Measurements from ENCODE around the gene GATAD2A. TPM values are rescaled to one million over a fixed set of nuclear protein-coding genes. Genes with fewer than 3 reads are reported as not detected.

The GATAD2A gene
- total RNA-seq, 2 experiments from 2014 or later, result 123 to 139 TPM

- H3K36me3 Mint-ChIP-seq (ENCODE audit: low read depth), result peaks cover 13% of the 10 kb centered on the region
- intact Hi-C loops (cut with DNase I, micrococcal nuclease), result loop anchor here (2.0 to 5.0 kb wide), 4 partner anchors 37 to 770 kb away; partner anchors contain the start of genes ATP13A1 (in 1 of the 2) and KLHL26 (in 1 of the 2)
- H3K4me1 Mint-ChIP-seq, result peaks cover 80% of the 10 kb centered on the region
- POLR2A ChIA-PET, result interaction anchor here (0.6 kb wide), 1 partner anchor 1716 kb away, joined by 6 read pairs; no protein-coding TSS in a partner anchor
- H3K4me3 Mint-ChIP-seq, result peak overlapping the region; percentile 91
- DNase-seq, result no peak
- CTCF ChIA-PET, result interaction anchor here (0.6 to 1.7 kb wide), 6 partner anchors 9 to 906 kb away, joined by 3 to 6 read pairs (median 4); no protein-coding TSS in a partner anchor
- ATAC-seq, result no peak
- H3K27me3 Mint-ChIP-seq, result no peaks in the 10 kb centered on the region
- H3K27ac Mint-ChIP-seq, result no peak overlapping the region
- no peaks in the 10 kb centered on the region for H3K9me3 Mint-ChIP-seq (ENCODE audit: low read depth)
Observed at GRCh38 chr19:19407633-19407930, 2.1 kb downstream of the GATAD2A start.

- DNase-seq (no peak), ATAC-seq (no peak)
- intact Hi-C loops (cut with DNase I, micrococcal nuclease), result loop anchor here (5.0 kb wide), 3 partner anchors 42 to 772 kb away; partner anchors contain the start of genes ATP13A1 (in 1 of the 2) and KLHL26 (in 1 of the 2)
- Mint-ChIP-seq H3K27me3 (no peaks in the 10 kb centered on the region), H3K4me1 (peaks cover 79% of the 10 kb centered on the region), H3K27ac (peak overlapping the region; percentile 62), H3K36me3 (ENCODE audit: low read depth) (peaks cover 20% of the 10 kb centered on the region), H3K4me3 (peak overlapping the region; percentile 11), H3K9me3 (ENCODE audit: low read depth) (no peaks in the 10 kb centered on the region)
- ChIA-PET CTCF (no interaction called here), POLR2A (interaction anchor here (1.0 kb wide), 1 partner anchor 76 kb away, joined by 3 read pairs; no protein-coding TSS in a partner anchor)
Observed at GRCh38 chr19:19409205-19409604, 3.7 kb downstream of the GATAD2A start.

GRCh38 chr19:19409631-19410030 is 4.2 kb downstream of the GATAD2A start:
- peak overlapping the region; percentile 62 for H3K27ac Mint-ChIP-seq
- peaks cover 22% of the 10 kb centered on the region for H3K36me3 Mint-ChIP-seq (ENCODE audit: low read depth)
- no peaks in the 10 kb centered on the region for H3K27me3 Mint-ChIP-seq
- intact Hi-C loops (cut with DNase I, micrococcal nuclease), result loop anchor here (2.0 to 5.0 kb wide), 5 partner anchors 35 to 772 kb away; partner anchors contain the start of genes ATP13A1 (in 1 of the 2) and KLHL26 (in 1 of the 2)
- ATAC-seq, result no peak
- ChIA-PET POLR2A (interaction anchor here (1.0 kb wide), 1 partner anchor 75 kb away, joined by 3 read pairs; no protein-coding TSS in a partner anchor), CTCF (interaction anchor here (0.9 kb wide), 1 partner anchor 80 kb away, joined by 3 read pairs; no protein-coding TSS in a partner anchor)
- H3K9me3 Mint-ChIP-seq (ENCODE audit: low read depth), result no peaks in the 10 kb centered on the region
- DNase-seq, result no peak
- peak overlapping the region; percentile 11 for H3K4me3 Mint-ChIP-seq
- H3K4me1 Mint-ChIP-seq, result peaks cover 76% of the 10 kb centered on the region

DNA sequence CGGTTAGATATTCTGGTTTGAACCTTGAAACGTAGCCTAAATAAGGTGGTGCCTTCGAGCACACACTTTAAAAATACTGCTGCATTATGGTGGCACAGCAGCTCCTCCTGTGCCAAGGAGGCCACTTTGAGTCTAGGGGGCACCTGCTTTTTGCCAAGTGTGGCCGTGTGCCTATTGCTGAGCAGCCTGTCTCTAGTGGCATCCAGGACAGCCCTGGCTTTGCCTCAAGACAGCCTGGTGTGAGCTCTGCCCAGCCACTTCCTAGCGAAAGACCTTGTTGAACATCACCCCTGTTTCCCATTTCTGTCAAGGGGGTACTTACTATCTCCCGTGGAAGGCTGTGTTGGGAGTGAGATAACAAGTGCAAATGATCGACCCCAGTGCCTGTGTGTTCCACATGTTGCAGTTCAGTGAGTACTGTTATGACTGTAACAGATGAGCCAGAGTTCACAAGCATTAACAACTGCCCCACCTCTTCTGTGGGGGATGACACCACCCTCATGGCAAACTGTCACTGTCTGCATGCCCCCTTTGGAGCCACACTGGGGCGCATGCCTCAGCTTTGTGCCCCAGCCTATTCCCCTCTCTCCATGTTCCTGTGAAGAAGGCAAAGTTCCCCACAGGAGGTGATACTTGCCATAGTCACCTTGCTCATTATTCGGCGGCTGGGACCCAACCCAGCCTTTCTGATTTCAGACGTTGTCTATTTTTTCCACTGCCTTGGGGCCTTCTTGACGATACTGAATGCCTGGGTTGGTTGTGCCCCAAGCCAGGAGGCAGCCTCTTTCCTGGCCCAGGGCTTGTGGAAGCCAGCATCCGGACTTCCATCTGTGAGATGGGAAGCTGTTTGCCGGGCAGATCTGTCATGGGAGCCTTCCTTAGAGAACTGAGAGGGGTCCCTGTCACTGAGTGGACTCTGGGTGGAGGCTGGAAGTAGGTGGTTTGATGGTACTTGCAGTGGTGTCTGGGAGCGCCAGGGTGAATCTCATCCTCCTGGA is 5.4 kb downstream of the GATAD2A start:
- Mint-ChIP-seq H3K36me3 (ENCODE audit: low read depth) (peaks cover 23% of the 10 kb centered on the region), H3K27me3 (no peaks in the 10 kb centered on the region), H3K9me3 (ENCODE audit: low read depth) (no peaks in the 10 kb centered on the region), H3K4me1 (peaks cover 73% of the 10 kb centered on the region), H3K4me3 (no peak overlapping the region), H3K27ac (peak overlapping the region; percentile 55)
- intact Hi-C loops (cut with DNase I, micrococcal nuclease), result loop anchor here (2.0 kb wide), 2 partner anchors 34 to 50 kb away; no protein-coding TSS in a partner anchor
- peak; percentile 77 for ATAC-seq
- DNase-seq, result peak; percentile 68
- ChIA-PET CTCF (interaction anchor here (0.6 to 1.4 kb wide), 5 partner anchors 45 to 143 kb away, joined by 3 to 10 read pairs (median 3); no protein-coding TSS in a partner anchor), POLR2A (interaction anchor here (0.7 to 1.3 kb wide), 3 partner anchors 12 to 80 kb away, joined by 3 to 4 read pairs (median 4); no protein-coding TSS in a partner anchor)

- Mint-ChIP-seq H3K27ac (no peak overlapping the region), H3K36me3 (ENCODE audit: low read depth) (peaks cover 21% of the 10 kb centered on the region), H3K9me3 (ENCODE audit: low read depth) (no peaks in the 10 kb centered on the region), H3K4me3 (no peak overlapping the region), H3K4me1 (peaks cover 67% of the 10 kb centered on the region), H3K27me3 (no peaks in the 10 kb centered on the region)
- ATAC-seq (no peak), DNase-seq (no peak)
- POLR2A ChIA-PET, result no interaction called here
- intact Hi-C loops (cut with DNase I, micrococcal nuclease), result no loop called here
- CTCF ChIA-PET, result interaction anchor here (0.6 to 1.2 kb wide), 2 partner anchors 9 to 90 kb away, joined by 3 read pairs; no protein-coding TSS in a partner anchor
Observed at GRCh38 chr19:19416280-19416679, 10.8 kb downstream of the GATAD2A start.

GRCh38 chr19:19417046-19417445 is 11.6 kb downstream of the GATAD2A start:
- intact Hi-C loops (cut with DNase I, micrococcal nuclease), result no loop called here
- ChIA-PET POLR2A (interaction anchor here (0.6 kb wide), 1 partner anchor 47 kb away, joined by 4 read pairs; no protein-coding TSS in a partner anchor), CTCF (interaction anchor here (0.6 to 2.0 kb wide), 5 partner anchors 9 to 89 kb away, joined by 3 to 6 read pairs (median 3); no protein-coding TSS in a partner anchor)
- Mint-ChIP-seq H3K27ac (no peak overlapping the region), H3K27me3 (no peaks in the 10 kb centered on the region), H3K9me3 (ENCODE audit: low read depth) (no peaks in the 10 kb centered on the region), H3K4me1 (peaks cover 71% of the 10 kb centered on the region), H3K4me3 (no peak overlapping the region), H3K36me3 (ENCODE audit: low read depth) (peaks cover 24% of the 10 kb centered on the region)
- DNase-seq, result no peak
- ATAC-seq, result no peak

DNA sequence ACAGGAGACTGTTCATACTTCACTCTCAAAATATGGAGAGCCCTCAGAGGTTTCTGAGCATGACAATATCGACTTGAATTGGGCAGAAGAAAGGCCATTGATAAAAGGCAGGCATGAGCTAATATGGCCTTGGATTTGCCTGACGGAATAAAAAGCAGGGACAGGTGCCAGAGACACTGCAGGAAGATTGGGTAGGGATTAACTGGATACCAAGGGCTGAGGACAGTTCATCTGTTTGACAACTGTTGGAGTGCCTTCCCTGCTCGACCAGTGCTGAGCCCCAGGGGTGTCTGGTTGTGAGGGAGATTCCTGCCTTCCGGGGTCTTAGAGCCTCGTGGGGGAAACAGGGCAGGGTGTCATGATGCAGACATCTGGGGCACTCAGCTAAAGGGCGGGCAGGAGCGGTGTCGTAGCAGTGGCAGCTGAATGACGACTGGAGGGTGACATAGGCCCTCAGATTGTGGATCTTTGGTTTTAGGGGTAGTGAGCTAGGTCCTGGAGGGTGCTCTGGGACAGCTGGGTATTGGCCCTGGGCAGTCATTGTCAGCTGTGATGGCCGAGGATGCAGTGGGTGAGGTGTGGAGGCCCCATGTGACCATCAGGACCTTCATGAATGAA is 12.3 kb downstream of the GATAD2A start:
- intact Hi-C loops (cut with DNase I, micrococcal nuclease), result loop anchor here in 1 of 2 experiments (2.0 kb wide), 1 partner anchor 41 kb away; no protein-coding TSS in a partner anchor
- POLR2A ChIA-PET, result no interaction called here
- Mint-ChIP-seq H3K36me3 (ENCODE audit: low read depth) (peaks cover 22% of the 10 kb centered on the region), H3K27ac (peak overlapping the region; percentile 63), H3K9me3 (ENCODE audit: low read depth) (no peaks in the 10 kb centered on the region), H3K27me3 (no peaks in the 10 kb centered on the region), H3K4me3 (no peak overlapping the region), H3K4me1 (peaks cover 72% of the 10 kb centered on the region)
- ATAC-seq, result no peak
- no peak for DNase-seq
- CTCF ChIA-PET, result interaction anchor here (0.7 to 2.0 kb wide), 8 partner anchors 9 to 73 kb away, joined by 3 to 6 read pairs (median 3); partner anchors contain the start of gene GATAD2A

- H3K4me1 Mint-ChIP-seq, result peaks cover 72% of the 10 kb centered on the region
- H3K27ac Mint-ChIP-seq, result peak overlapping the region; percentile 64
- POLR2A ChIA-PET, result no interaction called here
- peaks cover 22% of the 10 kb centered on the region for H3K36me3 Mint-ChIP-seq (ENCODE audit: low read depth)
- peak overlapping the region; percentile 17 for H3K4me3 Mint-ChIP-seq
- DNase-seq (peak; percentile 19), ATAC-seq (peak; percentile 23)
- H3K9me3 Mint-ChIP-seq (ENCODE audit: low read depth), result no peaks in the 10 kb centered on the region
- intact Hi-C loops (cut with DNase I, micrococcal nuclease), result loop anchor here in 1 of 2 experiments (2.0 kb wide), 1 partner anchor 40 kb away; no protein-coding TSS in a partner anchor
- CTCF ChIA-PET, result interaction anchor here (0.7 to 2.0 kb wide), 6 partner anchors 11 to 72 kb away, joined by 3 to 6 read pairs (median 4); partner anchors contain the start of gene GATAD2A
- no peaks in the 10 kb centered on the region for H3K27me3 Mint-ChIP-seq
Observed at GRCh38 chr19:19418555-19419260, 13.2 kb downstream of the GATAD2A start.

GRCh38 chr19:19420570-19421298 is 15.3 kb downstream of the GATAD2A start:
- Mint-ChIP-seq H3K4me3 (no peak overlapping the region), H3K27ac (peak overlapping the region; percentile 58), H3K9me3 (ENCODE audit: low read depth) (no peaks in the 10 kb centered on the region), H3K4me1 (peaks cover 74% of the 10 kb centered on the region), H3K27me3 (no peaks in the 10 kb centered on the region), H3K36me3 (ENCODE audit: low read depth) (peaks cover 15% of the 10 kb centered on the region)
- peak; percentile 89 for ATAC-seq
- DNase-seq, result peak; percentile 57
- POLR2A ChIA-PET, result no interaction called here
- intact Hi-C loops (cut with DNase I, micrococcal nuclease), result loop anchor here in 1 of 2 experiments (1.0 kb wide), 1 partner anchor 26 kb away; no protein-coding TSS in a partner anchor
- CTCF ChIA-PET, result no interaction called here

- H3K4me1 Mint-ChIP-seq, result peaks cover 74% of the 10 kb centered on the region
- no peak for DNase-seq
- no peak for ATAC-seq
- no peaks in the 10 kb centered on the region for H3K9me3 Mint-ChIP-seq (ENCODE audit: low read depth)
- H3K36me3 Mint-ChIP-seq (ENCODE audit: low read depth), result peaks cover 9% of the 10 kb centered on the region
- peak overlapping the region; percentile 60 for H3K27ac Mint-ChIP-seq
- intact Hi-C loops (cut with DNase I, micrococcal nuclease), result no loop called here
- H3K4me3 Mint-ChIP-seq, result no peak overlapping the region
- ChIA-PET POLR2A (no interaction called here), CTCF (interaction anchor here (1.0 kb wide), 1 partner anchor 14 kb away, joined by 4 read pairs; no protein-coding TSS in a partner anchor)
- no peaks in the 10 kb centered on the region for H3K27me3 Mint-ChIP-seq
Observed at GRCh38 chr19:19421299-19421696, 15.8 kb downstream of the GATAD2A start.

Data from activated CD4-positive, alpha-beta T cell treated with anti-CD3 and anti-CD28 coated beads for 36 hours (primary cell).